Measurements from ENCODE around the gene KHDC4.
"Not testable (repeated sequence)": the region's sequence is repeated elsewhere in the genome, so short reads cannot be mapped to it uniquely, and the experiment has no call there.

The KHDC4 gene

DNA sequence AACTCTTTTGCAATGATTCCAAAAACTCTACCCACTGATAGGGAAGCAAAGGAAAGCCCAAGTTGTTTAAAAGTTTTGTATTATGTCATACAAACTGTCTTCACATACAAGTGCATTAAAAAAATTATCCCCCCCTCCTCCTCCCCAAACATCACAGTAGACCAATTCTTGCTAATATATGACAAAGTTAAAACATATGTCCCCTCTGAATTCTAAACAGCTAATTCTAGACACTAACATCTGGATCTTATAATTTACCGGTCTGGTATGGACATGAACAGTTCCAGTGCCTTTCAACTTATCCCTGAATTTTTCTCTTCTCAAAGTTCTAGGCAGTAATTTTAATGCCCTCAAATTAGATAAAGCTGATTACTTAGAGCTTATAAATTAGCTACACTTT is 36.5 kb downstream of the KHDC4 start:
- no peak for DNase-seq

DNA sequence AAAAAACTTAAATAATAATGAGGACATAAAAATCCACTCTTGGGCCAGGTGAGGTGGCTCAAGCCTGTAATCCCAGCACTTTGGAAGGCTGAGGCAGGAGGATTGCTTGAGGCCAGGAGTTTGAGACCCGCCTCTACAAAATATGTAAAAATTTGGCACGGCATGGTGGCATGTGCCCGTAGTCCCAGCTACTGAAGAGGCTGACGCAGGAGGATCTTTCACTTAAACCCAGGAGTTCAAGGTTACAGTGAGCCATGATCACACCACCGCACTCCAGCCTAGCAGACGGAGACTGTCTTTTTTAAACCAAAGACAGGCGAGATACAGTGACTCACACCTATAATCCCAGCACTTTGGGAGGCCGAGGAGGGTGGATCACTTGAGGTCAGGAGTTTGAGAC is 37.7 kb downstream of the KHDC4 start:
- not testable (repeated sequence) for DNase-seq

DNA sequence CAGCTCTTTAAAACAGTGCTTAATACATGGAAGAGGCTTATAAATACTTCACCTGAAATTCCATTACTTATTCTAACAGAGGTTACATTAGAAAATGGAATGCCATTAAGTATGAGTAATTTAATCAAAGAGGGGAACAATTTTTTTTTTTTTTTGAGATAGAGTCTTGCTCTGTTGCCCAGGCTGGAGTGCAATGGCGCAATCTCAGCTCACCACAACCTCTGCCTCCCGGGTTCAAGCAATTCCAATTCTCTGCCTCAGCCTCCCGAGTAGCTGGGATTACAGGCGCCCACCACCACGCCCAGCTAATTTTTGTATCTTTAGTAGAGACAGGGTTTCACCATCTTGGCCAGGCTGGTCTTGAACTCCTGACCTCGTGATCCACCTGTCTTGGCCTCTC is 38.6 kb downstream of the KHDC4 start:
- not testable (repeated sequence) for DNase-seq

DNA sequence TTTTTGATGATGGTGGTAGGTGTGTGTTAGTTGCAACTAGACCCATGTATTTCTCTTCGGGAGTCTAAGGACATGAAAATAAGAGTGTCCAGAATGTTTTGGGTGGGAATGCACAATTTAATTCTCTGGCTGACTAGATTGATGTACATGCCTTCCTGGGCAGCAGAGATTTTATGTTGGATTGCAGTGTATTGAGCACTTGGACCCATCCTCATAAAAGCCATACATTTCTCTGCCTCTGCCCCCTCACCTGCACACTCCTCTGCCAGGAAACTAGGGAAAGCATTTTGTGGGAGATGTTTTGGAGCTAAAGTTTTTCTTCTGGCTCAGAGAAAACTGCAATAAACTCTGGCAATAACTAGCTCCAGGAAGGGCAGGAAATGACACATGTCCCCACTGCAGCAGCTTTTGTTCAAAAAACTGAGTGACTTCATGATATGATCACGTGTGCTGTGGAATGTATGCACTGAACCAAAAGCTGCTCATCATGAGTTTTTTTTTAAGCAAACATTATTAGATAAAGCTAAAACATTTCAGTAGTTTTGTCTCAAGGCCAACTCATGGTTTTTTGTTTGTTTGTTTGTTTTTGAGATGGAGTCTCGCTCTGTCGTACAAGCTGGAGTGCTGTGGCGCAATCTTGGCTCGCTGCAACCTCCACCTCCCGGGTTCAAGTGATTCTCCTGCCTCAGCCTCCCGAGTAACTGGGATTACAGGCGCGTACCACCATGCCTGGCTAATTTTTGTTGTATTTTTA is 40.6 kb downstream of the KHDC4 start:
- DNase-seq, result no peak

DNA sequence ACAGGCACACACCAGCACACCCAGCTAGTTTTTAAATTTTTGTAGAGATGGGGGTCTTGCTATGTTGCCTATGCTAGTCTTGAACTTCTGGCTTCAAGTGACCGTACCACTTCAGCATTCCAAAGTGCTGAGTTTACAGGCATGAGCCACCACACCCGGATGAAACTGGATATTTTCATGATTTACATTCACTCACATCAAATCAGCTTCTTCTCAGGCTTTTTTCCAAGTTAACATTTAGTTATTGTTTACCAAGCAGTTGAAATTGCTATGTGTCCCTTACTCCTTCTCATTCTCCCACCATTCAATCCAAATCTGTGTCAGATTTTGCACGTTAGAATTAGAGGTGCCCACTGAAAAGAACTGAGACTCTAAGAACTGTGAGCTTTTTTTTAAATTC is 41.4 kb downstream of the KHDC4 start:
- no peak for DNase-seq

DNA sequence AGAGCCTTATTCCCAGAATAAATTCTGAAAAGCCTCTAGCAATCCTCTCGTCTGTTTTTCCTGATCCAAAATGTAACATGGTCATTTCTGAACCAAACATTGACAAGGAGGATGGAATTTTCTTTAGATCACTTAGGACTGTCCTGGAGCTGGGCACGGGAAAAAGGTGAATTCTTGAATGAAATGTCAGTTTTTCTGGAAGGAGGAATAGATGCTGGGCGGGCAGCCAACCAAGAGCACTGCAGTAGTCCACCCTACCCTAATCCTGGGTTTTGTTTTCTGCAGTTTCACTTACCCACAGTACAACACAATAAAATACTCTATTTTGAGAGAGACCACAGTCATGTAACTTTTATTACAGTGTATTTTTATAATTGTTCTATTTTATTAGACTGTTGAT is 44.0 kb downstream of the KHDC4 start:
- no peak for DNase-seq

DNA sequence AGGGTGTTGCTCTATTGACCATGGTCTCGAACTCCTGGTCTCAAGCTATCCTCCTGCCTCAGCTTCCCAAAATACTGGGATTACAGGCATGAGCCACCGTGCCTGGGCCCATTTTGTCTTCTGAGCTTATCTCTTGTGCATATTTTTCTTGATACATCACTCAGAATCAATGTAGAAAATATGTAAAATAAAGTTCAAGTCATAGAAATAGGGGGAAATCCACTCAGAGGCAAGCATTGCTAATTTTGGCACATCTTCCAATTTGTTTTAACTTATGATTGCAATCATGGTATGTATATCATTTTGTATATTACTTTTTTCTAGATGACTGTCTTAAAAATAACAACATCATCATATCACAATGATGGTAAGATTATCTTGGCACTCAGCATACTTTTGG is 44.6 kb downstream of the KHDC4 start:
- no peak for DNase-seq

DNA sequence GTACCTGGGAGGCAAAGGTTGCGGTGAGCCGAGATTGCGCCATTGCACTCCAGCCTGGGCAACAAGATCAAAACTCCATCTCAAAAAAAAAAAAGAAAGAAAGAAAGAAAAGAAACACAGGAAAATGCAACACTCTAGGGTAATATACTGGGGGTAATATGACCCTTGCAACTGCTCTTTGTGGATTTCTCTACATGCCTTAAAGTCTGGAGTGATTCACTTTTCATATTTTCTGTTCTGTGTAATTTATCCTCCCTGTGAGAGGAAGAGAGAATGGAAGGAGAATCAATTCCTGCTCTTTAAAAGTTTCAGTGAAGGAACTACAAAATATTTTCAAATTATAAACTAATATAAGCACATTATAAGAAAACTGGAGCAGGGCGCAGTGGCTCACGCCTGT is 45.7 kb downstream of the KHDC4 start:
- DNase-seq, result no peak

DNA sequence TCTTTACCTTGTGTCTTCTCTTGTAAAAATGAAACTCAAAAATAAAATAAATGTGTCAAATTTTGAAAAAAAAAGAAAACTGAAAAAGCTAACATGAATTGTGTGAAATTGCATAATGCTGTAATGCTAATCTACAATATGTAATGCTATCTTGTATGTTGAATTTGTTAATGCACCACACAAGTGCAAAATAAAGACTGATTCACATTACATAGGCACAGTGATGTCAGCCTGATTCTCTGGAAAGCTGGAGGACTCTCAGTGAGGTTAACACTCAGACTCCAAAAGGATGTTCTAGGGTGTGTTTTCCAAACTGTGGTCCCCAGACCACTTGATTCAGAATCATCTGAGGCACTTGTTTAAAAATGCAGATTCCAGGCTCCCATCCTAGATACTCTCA is 49.2 kb downstream of the KHDC4 start:
- no peak for DNase-seq

DNA sequence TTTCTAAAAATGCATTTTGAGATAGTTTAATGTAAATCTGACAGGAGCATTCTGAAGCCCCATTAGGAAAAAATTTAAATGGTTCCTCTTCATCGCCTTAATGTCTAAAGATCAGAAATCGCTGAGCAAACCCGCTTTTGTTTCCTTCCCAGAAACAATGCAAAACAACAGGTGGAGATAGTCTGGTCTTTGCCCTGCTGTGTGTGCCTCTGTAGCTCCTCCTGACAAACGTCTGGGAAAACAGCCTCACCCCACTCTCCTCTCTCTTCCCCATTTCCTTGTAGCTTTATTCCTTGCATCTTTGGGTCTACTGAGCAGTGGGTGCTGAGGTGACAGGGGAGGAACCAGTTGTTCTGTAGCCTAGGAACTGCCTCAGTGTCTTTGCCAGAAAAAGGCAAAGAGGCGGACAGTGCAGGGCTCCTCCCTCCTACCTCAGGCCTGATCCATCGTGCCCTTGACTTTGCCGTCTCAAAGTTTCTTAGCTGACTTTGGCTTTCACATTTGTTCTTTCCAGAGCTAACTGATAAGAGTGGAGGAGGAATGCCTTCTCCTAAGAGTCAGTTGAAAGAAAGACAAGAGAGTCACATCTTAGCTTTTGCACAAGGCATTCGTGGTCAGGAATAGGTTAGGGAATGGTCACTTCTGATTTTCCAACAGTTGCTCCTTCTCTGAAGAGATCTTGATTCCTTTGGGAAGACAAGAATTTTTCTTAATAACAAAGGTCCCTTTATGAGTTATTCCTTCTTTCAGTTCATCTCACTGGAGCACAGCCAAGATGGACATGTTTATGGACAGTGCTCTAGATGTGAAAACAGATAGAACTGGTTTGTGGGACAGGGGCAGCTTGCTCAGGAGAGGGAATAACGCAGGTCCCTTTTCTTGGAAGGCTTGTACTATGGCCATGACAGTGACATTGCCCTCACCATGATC is 49.9 kb downstream of the KHDC4 start:
- no peak for DNase-seq

DNA sequence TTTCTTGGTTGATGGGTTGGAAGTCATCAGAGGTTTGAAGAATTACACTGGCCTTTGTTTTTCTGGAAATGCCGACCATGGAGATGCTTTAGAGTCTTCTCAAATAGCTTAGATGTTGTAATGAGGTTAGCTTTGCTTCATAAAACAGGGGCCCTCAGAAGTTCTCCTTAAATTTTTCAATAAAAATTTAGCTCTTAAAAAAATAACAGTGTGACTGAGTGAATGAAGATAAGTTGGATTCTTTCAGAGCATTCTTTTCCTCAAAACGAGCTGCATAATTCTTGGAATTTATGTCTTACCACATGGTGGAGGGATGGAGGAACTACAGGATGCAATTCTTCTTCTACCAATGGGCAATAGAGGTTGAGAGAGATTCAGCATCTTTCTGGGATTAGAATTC is 51.4 kb downstream of the KHDC4 start:
- DNase-seq, result no peak

DNA sequence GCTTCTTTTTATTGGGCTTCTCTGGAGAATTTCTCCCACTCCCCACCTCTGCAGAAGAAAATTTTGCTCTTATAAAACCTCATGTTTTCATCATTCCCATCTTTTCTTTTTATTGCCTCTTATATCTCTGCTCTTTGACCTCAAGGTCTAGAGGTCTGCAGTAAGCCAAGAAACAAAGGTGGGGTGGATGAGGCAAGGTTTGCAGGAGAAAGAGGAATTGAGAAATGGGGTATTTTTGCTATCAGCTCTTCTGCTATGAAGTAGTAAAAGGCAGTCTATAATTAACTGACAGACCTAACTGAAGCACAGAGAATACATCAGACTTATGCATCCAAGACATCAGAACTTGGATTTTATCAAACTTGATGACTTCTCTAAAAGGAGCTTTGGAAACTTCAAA is 52.0 kb downstream of the KHDC4 start:
- DNase-seq, result no peak

DNA sequence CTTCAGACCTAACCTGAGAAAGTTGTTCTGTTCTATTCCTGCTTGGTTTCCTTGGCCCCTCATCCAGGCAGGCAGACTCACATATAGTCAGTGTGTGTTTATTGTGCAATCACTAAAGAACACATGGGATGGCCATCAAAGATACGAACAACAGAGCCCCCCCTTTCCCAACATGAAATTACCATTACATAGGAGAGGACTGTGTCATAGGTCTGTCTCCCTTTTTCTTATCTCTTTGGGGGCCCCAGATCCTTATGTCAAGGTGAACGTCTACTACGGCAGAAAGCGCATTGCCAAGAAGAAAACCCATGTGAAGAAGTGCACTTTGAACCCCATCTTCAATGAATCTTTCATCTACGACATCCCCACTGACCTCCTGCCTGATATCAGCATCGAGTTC is 53.3 kb downstream of the KHDC4 start:
- DNase-seq, result no peak

DNA sequence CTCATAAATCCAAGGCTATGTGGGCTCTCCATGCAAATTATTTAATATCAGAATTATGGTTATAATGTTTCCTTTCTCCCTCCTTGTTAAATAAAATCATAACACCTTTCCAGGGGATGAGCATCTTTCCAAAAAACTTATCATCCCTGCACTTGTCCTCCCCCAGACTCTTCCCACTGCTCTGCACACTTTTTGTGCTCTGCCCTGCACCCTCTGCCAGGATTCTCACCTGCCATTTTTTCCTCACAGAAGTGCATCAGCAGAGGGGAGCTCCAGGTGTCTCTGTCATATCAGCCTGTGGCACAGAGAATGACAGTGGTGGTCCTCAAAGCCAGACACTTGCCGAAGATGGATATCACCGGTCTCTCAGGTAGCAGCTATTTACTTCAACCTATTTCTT is 54.0 kb downstream of the KHDC4 start:
- DNase-seq, result no peak

DNA sequence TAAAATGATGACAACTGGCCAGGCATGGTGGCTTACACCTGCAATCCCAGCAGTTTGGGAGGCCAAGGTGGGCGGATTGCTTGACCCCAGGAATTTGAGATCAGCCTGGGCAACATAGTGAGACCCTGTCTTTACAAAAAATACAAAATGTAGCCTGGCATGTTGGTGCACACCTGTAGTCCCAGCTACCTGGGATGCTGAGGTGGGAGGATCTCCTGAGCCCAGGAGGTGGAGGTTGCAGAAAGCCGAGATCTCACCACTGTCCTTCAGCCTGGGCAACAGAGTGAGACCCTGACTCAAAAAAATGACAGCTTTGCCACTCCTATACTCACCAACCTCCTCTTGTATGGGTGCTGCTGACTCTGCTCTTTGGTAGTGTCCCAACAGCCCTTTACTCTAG is 56.3 kb downstream of the KHDC4 start:
- DNase-seq, result no peak

DNA sequence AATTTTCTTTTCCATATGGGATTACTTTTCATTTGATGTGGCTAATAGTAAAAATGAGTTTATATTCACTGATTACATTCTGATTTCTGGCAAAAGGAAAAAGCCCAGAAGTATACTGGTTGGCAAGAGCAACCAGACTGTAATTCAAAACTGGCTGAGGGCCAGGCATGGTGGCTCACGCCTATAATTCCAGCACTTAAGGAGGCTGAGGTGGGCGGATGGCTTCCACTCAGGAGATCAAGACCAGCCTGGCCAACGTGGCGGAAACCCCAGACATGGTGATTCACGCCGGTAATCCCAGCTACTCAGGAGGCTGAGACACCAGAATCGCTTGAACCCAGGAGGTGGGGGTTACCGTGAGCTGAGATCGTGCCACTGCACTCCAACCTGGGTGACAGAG is 60.4 kb downstream of the KHDC4 start:
- DNase-seq, result no peak

DNA sequence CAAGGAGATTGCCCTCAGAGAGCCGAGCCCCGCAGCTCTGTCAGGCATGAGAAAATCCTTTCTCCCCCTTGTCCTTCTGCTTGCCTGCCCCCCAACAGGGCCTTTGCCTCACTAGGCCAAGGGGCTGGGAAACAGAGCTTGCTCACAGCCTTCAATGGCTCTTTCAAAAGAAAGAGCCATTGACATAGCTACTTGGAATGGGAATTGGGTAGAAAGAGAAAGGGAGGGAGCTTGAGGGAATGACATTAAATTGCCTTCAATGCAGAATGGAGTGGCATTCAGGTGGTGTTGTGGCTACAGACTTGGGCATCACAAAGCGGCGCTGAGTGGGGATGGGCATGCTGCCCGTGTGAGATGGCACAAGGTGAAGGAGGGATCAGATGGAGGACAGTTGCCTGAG is 61.7 kb downstream of the KHDC4 start:
- no peak for DNase-seq

DNA sequence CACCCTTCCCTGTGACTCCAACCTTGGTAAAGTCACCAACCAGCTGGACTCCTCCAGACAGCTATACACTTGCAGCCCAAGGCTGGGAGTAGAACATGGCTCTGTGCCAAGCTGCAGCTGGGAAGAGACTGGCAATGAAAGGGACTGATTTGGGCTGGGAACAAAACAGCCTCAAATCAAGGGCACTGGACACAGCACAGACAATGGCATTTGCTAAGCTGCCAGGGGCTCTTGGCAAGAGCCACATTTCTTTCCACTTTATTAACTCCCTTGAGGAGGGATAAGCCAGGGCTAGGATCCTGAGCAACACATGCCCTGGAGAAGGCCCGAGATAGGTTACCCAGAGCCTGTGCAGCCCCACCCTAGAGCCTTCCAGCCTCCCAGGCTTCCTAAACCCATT is 62.8 kb downstream of the KHDC4 start:
- no peak for DNase-seq

DNA sequence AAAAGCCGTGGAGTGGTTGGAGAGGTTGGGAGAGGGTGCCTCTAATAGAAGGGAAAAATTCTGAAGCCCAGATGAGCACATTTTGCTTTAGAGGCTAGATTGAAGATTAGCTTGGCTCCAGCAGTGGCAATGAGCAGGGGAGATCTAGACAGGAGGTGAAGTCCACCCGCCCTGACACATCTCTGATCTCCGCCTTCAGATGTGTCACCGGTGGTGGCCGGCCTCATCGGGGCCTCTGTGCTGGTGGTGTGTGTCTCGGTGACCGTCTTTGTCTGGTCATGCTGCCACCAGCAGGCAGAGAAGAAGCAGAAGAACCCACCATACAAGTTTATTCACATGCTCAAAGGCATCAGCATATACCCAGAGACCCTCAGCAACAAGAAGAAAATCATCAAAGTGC is 66.4 kb downstream of the KHDC4 start:
- DNase-seq, result no peak

DNA sequence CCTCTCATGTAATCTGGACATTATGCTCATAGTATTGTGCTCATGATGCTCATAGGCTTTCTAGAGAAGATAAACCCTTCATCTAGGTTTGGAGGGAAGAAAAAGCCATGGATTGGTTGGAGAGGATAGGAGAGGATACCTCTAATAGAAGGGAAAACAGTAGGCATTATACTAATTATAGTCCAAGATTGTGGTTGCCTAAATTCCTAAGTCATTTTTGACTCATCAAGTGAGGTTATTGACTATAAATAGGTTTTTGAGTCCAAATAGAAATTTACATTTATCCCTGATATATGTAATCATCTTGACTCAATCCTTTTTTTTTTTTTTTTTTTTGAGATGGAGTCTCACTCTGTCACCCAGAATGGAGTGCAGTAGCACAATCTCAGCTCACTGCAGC is 69.8 kb downstream of the KHDC4 start:
- DNase-seq, result no peak
